ENCODE data around the gene C5orf46.
"Not testable (repeated sequence)": the region's sequence is repeated elsewhere in the genome, so short reads cannot be mapped to it uniquely, and the experiment has no call there.

Gene C5orf46

DNA sequence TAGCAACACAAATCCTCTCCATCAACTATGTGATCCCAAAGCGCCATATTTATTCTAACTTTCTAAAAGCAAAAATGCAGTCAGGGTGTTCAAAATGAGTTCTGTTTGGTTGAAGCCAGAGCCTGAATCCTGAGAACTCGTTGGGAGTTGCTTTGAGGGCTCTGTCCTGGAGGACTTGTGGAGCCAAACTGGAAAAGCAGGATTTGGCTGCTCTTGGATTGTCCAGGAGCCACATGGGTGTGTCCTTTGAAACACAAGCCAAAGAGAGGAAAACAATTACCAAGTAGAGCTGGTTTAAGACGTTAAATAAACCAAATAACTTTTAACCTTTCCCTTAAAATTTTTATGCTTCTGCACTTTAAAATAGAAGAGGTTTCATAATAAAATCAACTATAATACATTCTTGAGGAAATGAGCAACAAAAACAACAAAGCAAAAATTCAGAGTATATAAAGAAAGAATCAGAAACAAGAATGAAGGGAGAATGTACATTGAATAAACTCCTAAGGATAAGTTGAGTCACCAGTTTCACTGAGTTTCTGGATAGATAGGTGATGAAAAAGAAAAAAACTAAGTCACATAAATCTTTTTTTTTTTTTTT is 13.5 kb downstream of the C5orf46 start:
- no peak for DNase-seq

DNA sequence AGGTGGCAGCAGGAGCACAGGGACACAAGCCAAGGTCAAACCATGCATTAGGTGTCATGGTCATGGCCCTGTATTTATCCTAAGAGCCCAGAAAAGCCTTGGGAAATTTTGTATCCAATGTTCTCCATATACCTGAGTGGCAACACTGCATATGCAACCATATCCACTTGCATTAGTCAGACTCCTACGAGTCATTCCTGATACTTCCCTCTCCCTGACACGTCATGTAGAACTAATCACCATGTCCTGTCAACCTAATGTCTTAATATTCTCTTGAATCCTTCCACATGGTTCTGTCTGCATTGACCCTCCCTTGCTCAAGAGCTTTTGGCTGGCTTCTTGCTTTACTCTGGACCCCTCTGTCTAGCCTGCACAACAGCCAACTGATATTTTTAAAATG is 18.4 kb downstream of the C5orf46 start:
- no peak for DNase-seq

DNA sequence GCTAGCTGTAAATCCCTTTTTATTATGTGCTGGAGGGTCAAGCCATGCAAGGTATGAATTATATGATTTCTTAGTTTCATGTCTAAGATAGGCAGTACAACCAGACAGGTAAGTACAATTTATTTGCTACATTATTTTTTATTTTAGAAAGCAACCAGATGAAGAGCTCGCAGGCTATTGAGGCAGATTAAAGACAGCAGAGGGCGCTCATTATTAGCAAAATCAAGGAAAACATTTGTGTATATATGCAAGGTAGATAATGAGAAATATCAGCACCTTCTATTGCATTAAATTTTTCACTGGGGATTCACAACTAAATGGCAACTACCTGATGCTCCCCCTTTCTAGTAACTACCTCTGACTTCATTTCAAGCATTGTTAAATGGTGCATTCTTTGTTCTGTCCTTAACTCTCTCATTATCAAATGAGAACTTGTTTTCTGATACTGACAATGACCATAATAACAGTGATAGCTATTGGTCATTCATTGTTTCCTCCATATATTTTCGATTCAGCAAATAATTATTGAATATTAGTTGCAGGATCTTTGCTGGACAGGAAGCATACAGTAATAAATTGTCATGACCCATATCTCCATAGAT is 19.2 kb downstream of the C5orf46 start:
- peak; percentile 45 for DNase-seq

DNA sequence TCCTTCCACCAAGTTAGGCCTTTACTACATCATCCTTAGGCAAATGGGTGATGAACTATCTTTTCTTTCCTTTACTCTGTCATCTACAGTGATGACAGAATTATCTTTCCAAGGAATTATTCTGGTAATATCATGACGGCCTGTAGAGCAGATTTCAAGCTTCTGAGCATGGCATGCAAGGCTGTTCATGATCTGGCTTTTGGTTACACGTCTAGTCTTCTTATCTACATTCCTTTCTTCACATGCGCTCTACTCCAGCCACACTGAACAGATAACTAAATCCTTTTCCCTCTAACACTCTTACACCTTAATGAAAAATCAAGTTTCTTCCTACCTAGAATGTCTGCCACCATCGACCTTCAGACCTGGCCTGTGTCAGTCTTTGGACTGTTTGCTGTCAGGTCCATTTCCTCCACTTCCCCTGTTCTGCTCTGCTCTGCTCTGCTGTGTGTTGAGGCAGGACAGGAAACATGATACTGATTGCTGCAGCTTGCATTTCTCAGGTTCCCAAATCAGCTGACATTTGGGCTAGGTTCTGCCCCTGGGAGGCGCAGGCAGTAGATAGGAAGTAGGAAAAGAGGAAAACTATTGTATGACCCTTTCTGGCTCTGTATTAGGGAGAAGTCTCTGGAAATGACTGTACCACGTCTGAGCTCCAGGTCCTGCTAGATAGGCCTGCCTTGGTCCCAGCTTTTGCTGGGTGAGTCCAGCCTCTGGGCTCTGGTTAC is 23.6 kb downstream of the C5orf46 start:
- no peak for DNase-seq

DNA sequence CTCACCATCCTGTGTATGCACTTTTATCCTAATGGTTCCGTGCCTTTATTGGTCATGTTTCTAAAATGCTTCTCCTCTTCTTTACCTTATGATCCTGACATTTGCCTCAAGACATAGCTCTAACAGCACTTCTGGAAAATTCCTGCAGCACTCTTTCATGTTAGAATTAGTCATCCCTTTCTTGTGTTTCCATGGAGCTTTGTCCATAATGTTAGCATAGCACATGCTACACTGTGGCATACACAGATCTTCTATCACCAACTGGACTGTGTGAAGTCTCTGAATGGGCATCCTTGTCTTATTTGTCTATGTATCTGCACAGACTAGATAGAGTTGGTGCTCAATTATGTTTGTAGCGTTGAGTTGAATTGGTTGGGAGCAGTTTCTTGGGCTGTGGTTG is 25.9 kb downstream of the C5orf46 start:
- DNase-seq, result no peak

DNA sequence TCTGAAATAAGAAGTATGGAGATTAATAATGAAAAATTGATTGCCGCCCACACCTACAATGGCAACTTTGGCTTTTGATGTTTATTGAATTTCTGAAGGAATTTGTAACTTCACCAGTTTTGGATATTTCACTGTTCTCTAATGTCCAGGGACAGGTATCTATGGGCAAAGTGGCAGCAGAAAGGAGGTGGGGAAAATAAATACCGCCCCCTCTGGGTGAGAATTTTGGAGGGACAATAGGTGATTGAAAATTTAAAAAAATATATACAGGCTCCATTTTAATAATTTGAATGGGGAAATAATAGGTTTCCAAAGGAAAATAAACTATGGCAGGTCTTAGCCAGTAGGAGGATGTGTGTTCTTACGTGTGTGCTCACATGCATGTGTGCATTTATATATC is 26.6 kb downstream of the C5orf46 start:
- no peak for DNase-seq

DNA sequence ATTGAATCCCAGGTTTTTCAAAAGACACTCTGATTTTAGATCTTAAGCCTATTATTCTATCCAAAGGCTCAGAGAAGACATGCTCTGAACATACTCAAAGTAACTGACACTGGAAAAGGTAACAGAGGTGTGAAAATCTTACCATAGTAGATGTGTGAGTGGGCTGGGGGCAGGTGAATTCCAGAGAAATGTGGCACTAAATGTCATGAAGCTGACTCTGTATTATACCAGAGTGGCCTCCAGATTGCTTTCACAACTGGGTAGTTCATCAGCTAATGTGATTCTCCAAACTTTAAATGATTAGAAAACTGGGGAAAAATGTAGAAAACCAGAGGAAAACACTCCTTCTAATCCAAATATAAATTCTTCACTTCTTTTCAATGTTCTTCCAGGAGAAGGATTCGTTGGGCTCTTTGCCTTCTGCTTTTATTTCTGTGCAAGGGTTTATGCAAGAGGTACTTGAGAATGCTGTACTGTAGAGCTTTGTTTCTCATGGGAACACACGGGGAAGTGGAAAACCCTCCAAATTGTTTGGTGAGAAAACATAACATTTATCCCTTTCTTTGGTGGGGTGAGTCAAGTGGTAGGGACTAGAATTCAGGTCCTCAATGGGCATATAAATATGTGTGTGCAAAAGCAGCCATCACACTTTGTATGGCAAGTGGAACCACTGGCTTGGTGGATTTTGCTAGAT is 28.1 kb downstream of the C5orf46 start, which contains the start of gene SCGB3A2:
Gene SCGB3A2, plus strand, starts transcription at position 646 of the 694 bp plus-strand sequence. CDS start 93 bp downstream, outside the sequence.
- DNase-seq, result no peak

DNA sequence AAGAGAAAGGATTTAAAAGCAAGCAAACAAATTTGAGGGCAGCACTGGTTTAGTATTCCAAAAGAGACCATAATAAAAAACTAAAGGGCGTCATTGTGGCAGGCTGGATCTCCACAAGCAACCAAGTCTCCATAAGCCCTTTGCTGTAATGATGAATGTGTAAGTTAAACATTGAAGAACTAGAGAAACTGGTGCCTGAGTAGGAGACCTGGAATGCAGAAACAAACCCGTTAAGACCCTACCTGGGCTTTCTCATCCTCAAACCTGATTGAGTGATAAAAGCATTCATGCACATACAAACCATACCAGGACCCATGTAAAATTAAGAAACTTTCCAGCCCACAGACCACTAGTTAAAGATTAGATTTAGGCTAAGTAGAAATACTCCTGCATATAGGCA is 29.7 kb downstream of the C5orf46 start:
- no peak for DNase-seq

DNA sequence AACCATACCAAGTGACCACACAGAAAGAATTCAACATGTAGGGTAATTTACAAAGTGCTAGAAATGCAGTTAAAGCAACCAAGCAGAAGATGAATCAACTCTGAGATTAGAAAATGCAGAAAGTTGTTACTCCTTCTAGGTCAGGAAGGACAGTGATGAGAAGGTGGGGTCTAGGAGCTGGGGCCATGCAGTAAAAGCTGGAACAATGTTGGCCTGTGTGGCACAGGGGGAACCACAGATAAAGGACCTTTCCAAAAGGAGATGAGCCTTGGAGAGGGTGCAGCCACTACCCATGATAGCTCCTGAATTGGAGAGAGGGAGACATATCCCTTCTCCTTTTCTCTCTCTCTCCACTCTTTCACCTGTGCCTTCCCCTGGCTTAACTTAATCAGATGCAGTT is 30.2 kb downstream of the C5orf46 start:
- no peak for DNase-seq

DNA sequence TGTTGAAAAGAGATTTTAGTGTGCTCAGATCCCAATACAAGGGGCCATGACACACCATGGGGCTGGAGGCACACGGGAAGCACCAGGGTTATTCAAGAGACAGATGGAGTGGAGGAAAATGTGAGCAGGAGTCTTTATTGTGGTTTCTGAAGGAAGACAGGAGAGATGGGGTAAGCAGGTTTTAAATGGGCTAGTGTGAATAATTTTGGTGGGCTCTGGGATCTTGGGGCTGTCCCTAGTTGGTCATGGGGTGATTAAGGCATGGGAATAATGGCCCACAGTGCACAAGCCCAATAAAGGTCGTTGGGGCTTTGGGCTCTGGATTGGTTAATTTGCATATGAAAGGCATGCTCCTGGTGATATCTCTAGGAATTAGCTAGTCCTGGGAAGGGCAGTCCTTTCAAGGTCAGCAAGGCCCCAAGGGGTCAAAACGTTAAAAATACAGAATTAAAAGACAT is 31.4 kb downstream of the C5orf46 start:
- DNase-seq, result no peak

DNA sequence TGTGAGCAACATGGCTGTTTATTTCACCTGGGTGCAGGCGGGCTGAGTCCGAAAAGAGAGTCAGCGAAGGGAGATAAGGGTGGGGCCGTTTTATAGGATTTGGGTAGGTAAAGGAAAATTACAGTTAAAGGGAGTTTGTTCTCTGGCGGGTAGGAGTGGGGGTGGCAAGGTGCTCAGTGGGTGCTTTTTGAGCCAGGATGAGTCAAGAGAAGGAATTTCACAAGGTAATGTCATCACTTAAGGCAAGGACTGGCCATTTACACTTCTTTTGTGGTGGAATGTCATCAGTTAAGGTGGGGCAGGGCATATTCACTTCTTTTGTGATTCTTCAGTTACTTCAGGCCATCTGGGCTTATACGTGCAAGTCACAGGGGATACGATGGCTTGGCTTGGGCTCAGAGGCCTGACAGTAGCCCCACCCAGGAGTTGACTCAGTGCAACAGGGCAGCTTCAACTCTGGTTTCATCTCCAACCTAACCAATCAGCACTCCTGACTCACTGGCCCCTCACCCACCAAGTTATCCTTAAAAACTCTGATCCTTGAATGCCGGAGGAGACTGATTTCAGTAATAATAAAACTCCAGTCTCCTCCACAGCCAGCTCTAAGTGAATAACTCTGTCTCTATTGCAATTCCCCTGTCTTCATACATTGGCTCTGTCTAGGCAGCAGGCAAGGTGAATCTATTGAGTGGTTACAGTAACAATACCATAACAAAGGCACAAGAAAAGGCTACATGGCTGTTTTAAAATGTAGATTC is 32.0 kb downstream of the C5orf46 start:
- DNase-seq, result not testable (repeated sequence)

DNA sequence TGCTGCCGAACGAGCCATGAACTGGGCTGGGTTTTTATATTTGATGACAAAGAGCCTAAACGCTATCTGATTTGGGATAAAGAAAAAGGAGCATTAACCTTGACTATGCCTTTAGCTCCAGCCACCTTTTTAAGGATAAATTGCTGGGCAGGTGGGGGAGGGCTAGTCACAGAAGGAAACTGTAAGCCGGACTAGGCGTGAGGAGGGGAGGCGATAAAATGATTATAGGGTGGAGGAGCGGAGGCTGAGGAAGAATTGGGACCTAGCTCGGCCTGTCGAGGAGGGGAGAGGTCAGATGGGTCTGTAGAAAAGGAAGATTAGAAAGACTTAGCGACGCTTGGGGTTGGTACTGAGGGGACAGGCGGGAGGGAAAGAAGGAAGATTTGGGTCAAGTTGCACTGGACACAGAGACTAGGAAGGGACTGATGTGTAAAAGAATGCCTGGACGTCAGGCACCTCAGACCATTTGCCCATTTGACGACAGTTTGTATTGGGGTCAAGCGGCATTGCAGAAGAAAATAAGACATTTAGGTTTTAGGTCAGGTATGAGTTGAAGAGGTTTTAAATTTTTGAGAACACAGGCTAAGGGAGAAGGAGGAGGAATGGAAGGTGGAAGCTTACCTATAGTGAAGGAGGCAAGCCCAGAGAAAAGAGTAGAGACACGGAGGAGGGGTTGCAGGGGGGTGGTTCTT is 33.4 kb downstream of the C5orf46 start:
- not testable (repeated sequence) for DNase-seq

DNA sequence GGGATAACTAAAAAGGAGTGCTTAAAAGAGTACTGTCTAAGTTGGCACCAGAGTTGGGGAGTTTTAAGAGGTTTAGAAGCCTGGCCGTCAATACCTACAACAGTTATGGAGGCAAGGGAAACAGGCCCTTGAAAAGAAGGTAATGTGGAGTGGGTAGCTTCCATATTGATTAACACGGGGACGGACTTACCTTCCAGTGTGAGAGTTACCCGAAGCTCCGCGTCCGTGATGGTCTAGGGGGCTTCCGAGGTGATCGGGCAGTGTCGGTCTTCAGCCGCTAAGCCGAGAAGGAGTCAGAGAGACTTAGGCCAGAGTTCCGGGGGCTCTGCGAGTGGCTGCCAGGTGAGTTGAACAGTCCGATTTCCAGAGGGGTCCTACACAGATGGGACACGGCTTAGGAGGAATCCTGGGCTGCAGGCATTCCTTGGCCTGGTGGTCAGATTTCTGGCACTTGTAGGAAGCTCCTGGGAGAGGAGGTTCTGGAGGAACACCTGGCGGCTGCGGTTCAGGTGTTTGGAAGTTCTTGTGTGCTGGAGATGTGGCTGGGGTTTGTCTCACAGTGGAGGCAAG is 34.3 kb downstream of the C5orf46 start:
- not testable (repeated sequence) for DNase-seq

DNA sequence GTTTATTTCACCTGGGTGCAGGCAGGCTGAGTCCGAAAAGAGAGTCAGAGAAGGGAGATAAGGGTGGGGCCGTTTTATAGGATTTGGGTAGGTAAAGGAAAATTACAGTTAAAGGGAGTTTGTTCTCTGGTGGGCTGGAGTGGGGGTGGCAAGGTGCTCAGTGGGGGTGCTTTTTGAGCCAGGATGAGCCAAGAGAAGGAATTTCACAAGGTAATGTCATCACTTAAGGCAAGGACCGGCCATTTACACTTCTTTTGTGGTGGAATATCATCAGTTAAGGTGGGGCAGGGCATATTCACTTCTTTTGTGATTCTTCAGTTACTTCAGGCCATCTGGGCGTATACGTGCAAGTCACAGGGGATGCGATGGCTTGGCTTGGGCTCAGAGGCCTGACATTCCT is 36.4 kb downstream of the C5orf46 start:
- not testable (repeated sequence) for DNase-seq

DNA sequence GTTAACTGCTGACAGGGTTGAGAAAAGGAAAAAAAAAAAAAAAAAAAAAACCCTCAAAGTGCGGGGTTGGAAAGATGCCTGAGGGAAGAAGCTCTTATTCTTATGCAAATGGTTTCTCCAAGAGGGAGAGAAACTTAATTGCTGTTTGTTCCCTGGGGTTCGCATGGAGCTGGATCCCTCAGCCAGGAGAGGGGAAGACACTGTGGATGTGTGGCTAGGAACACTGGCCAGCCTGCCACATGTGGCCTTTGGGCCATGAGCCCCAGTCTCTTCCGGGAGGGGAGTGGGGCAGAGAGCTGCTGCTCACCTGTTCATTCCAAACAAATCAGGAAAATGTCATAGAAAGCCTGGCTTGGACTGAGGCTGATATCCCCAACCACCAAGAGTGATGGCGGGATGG is 37.2 kb downstream of the C5orf46 start:
- DNase-seq, result no peak

DNA sequence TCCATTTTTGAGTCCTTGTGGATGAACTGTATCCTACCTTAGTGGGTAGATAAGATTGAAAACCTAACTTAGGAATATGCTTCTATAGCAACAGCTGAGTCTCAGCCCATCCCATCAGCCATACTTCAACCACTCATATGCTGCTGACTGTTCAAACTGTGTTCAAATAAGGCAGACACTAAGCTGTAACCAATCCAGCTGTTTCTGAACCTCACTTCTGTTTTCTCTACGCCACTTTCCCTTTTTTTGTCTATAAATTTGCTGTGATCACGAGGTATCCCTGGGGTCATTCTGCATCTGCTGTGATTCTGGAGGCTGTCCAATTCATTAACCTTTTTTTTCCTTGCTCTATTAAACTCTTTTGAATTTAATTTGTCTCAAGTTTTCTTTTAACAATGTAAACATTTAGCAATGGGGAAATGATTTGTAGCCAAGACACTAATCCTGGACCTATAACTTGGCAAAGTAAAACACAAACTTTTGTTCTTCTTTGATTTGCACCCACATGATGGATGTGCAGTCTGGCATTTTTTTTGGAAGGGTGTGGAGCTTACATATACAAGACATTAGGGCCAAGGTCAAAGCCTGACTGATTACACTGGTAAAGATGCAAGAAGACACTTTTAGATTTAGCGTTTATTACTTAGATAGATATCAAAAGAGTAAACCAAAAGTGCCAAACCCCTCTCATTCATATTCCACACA is 42.7 kb downstream of the C5orf46 start:
- no peak for DNase-seq

DNA sequence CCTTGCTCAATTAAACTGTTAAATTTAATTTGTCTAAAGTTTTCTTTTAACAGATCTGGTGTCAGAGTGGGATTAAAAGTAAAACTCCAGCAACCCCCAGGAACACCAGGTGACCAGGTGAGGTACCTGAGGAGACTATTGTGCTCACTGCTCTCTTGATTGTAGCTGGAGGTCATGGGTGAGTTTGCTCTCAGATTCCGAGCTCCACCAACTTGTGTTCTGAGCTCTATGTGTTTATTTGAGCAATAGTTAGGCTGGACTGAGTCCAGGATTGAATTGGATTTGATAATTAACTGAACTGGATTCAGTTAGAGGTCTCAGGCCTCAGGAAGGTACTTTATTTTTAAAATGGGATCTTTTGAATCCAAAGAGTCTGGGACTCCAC is 45.7 kb downstream of the C5orf46 start:
- no peak for DNase-seq

DNA sequence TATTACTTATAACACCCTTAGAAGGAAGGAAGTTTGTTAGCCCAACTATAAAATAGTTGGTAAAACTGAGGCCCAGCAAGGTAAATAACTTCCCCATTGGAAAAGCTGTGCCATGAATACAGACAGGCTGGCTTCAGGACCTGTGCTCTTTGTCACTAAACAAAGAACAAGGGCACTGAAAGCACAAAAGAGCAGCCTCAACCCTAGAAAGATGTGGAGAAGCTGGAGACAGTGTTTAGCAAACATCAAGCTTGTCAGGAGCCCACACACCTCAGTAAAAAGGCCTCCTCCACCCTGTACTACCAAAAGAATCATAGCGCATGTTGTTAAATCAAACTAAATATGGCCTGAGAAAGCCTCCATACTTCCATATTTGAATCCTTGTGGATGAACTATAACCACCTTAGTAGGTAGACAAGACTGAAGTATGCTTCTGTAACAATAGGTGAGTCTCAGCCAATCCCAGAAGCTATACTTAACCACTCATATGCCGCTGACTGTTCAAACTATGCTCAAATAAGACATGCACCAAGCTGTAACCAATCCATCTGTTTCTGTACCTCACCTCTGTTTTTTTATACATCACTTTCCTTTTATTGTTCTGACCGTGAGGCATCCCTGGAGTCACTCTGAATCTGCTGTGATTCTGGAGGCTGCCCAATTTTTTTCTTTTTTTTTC is 46.2 kb downstream of the C5orf46 start:
- no peak for DNase-seq

DNA sequence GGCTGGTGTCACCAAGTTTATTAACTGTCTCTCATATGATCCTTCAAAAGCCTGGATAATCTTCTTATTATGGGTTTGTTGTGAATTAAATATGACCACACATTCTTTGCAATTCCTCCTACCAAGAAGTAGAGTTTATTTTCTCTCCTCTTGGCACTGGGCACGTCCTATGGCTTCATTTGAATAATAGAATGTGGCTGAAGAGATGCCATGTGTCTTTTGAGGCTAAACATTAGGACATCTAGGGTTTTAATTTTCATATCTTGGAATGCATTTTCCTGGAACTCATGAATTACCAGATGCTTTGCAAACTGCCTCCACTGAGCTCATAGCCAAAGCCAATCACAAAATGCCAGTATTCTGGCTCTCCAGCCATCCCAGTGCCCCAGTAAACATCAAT is 47.8 kb downstream of the C5orf46 start:
- no peak for DNase-seq

DNA sequence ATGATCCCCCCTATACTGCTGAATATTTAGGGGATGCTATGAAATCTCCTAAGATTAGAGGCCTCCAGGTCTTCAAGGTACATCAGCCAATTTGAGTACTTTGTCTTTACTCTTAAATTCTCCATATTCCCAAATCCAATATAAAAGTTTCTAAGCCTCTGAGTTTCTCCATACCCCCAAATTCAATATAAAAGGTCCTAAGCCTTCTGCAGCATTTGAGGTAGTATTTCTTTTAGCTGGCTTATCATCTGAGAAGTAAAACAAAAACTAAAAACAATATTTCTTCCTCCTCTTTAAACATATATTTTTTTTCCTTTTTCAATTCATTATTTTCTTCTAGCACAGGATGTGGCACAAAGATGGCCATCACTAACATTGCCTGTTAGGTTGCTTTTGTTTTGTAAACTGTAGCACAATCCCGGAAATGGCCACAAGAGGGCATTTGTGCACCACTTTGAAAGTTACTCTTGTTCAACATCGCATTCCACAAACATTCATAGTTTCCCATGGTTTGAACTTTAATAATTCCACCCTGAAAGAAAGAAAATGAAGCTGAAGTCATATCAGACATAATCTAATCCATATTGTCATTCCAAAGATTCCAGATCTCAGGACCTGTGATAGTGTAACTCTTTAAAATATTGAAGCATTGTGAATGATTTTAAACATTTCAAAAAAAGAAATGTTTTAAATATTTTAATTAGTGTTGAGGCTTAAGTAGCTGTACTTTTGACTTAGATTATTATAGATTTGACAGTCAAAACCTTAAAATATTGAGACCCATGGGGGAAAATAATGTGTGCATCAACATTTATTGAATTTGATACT is 48.8 kb downstream of the C5orf46 start:
- peak; percentile 71 for DNase-seq

Data from NCI-H82 (cell line).